ENCODE results near the gene ZNF425.
"Not testable (repeated sequence)": the region's sequence is repeated elsewhere in the genome, so short reads cannot be mapped to it uniquely, and the experiment has no call there.

ZNF425 gene

GRCh38 chr7:149062217-149062899 is 63.8 kb downstream of the ZNF425 start:
- H3K9ac ChIP-seq (ENCODE audit: low read length in 5 of 5); H3K27ac ChIP-seq (ENCODE audit: low read depth, low read length); H3K9me3 ChIP-seq (ENCODE audit: control insufficient read depth in 5 of 5, low read length in 5 of 5); H3K36me3 ChIP-seq (ENCODE audit: control insufficient read depth in 5 of 5, insufficient read depth in 5 of 5, low read length in 5 of 5); H3K27me3 ChIP-seq (ENCODE audit: control insufficient read depth in 5 of 5, insufficient read depth in 4 of 5, low read length in 5 of 5); H3K4me3 ChIP-seq (ENCODE audit: low read depth in 1 of 5, low read length in 5 of 5): not testable (repeated sequence)
- H3K4me1 ChIP-seq (ENCODE audit: control insufficient read depth in 5 of 5, insufficient read depth in 5 of 5, low read length in 5 of 5), result peaks cover 0 to 16% (median 2%) of the 10 kb centered on the region in 5 donors

- H3K27ac ChIP-seq (ENCODE audit: low read depth, low read length), result no peak overlapping the region
- no peaks in the 10 kb centered on the region for H3K9me3 ChIP-seq (ENCODE audit: control insufficient read depth in 5 of 5, low read length in 5 of 5)
Observed at GRCh38 chr7:149060156-149060555, 66.0 kb downstream of the ZNF425 start.

GRCh38 chr7:149053885-149054284 is 72.2 kb downstream of the ZNF425 start:
- Histone ChIP-seq H3K27me3 (ENCODE audit: control insufficient read depth in 5 of 5, insufficient read depth in 4 of 5, low read length in 5 of 5) (peaks cover 0 to 2% (median 0%) of the 10 kb centered on the region in 5 donors), H3K4me3 (ENCODE audit: low read depth in 1 of 5, low read length in 5 of 5) (no peak overlapping the region), H3K36me3 (ENCODE audit: control insufficient read depth in 5 of 5, insufficient read depth in 5 of 5, low read length in 5 of 5) (no peaks in the 10 kb centered on the region)

More at GRCh38 chr7:149060156-149060555, 66.0 kb downstream of the ZNF425 start:
- no peak overlapping the region for H3K4me3 ChIP-seq (ENCODE audit: low read depth in 1 of 5, low read length in 5 of 5)
- no peaks in the 10 kb centered on the region for H3K27me3 ChIP-seq (ENCODE audit: control insufficient read depth in 5 of 5, insufficient read depth in 4 of 5, low read length in 5 of 5)
- no peaks in the 10 kb centered on the region for H3K36me3 ChIP-seq (ENCODE audit: control insufficient read depth in 5 of 5, insufficient read depth in 5 of 5, low read length in 5 of 5)
- no peak overlapping the region for H3K9ac ChIP-seq (ENCODE audit: low read length in 5 of 5)
- peaks cover 0 to 8% (median 0%) of the 10 kb centered on the region in 5 donors for H3K4me1 ChIP-seq (ENCODE audit: control insufficient read depth in 5 of 5, insufficient read depth in 5 of 5, low read length in 5 of 5)

GRCh38 chr7:149053384-149053783 is 72.7 kb downstream of the ZNF425 start:
- Histone ChIP-seq H3K9ac (ENCODE audit: low read length in 5 of 5) (no peak overlapping the region), H3K9me3 (ENCODE audit: control insufficient read depth in 5 of 5, low read length in 5 of 5) (no peaks in the 10 kb centered on the region), H3K27ac (ENCODE audit: low read depth, low read length) (no peak overlapping the region), H3K36me3 (ENCODE audit: control insufficient read depth in 5 of 5, insufficient read depth in 5 of 5, low read length in 5 of 5) (no peaks in the 10 kb centered on the region), H3K27me3 (ENCODE audit: control insufficient read depth in 5 of 5, insufficient read depth in 4 of 5, low read length in 5 of 5) (peaks cover 0 to 2% (median 0%) of the 10 kb centered on the region in 5 donors), H3K4me3 (ENCODE audit: low read depth in 1 of 5, low read length in 5 of 5) (no peak overlapping the region), H3K4me1 (ENCODE audit: control insufficient read depth in 5 of 5, insufficient read depth in 5 of 5, low read length in 5 of 5) (no peaks in the 10 kb centered on the region)

More at GRCh38 chr7:149053885-149054284, 72.2 kb downstream of the ZNF425 start:
- Histone ChIP-seq H3K9ac (ENCODE audit: low read length in 5 of 5) (no peak overlapping the region), H3K4me1 (ENCODE audit: control insufficient read depth in 5 of 5, insufficient read depth in 5 of 5, low read length in 5 of 5) (no peaks in the 10 kb centered on the region), H3K9me3 (ENCODE audit: control insufficient read depth in 5 of 5, low read length in 5 of 5) (no peaks in the 10 kb centered on the region), H3K27ac (ENCODE audit: low read depth, low read length) (no peak overlapping the region)
